Right atrium auricular region (tissue), 2 donors: ENCODE results near the gene ROPN1L. TPM values are rescaled to one million over a fixed set of nuclear protein-coding genes. Genes with fewer than 3 reads are reported as not detected.
"Not testable (repeated sequence)": the region's sequence is repeated elsewhere in the genome, so short reads cannot be mapped to it uniquely, and the experiment has no call there.

Source experiments
- DNase-seq: peaks from one replicate; pipeline ENCODE4 v3.0.0-alpha.2; 2019; ENCODE audit warnings: low spot score
- H3K27ac ChIP-seq, 2 donors: fragments of 200-600 bp; sonication (generic); 1 replicate in 1 of 2; 2 replicates in 1 of 2; pipeline ENCODE4 v1.5.1; 2016 to 2019
- H3K27me3 ChIP-seq, 2 donors: fragments of 200-600 bp; sonication (generic); one replicate each; pipeline versions ENCODE4 v1.5.1 to v1.6.0; 2017 to 2019
- H3K36me3 ChIP-seq: fragments of 200-600 bp; sonication (generic); one replicate; pipeline ENCODE4 v1.5.1; 2016
- H3K4me1 ChIP-seq, 2 donors: fragments of 200-600 bp; sonication (generic); one replicate each; pipeline versions ENCODE4 v1.5.1 to v1.6.0; 2017 to 2019
- H3K4me3 ChIP-seq, 2 donors: fragments of 200-600 bp; sonication (generic); 1 replicate in 1 of 2; 2 replicates in 1 of 2; pipeline ENCODE4 v1.5.1; 2017 to 2019; ENCODE audit warnings: mild to moderate bottlenecking in 1 of 2, moderate library complexity in 1 of 2
- H3K9me3 ChIP-seq, 2 donors: fragments of 200-600 bp; sonication (generic); one replicate each; pipeline ENCODE4 v1.5.1; 2019
- total RNA-seq, 2 donors: library from RNA; depleted of rRNA; stranded (reverse); fragments of >200 nt; gene quantifications; one replicate each; pipeline ENCODE4 v1.1.0, GENCODE V29; 2016
- TF ChIP-seq, protein P1 (sequence below), 2 donors: fragments of 200-600 bp; sonication (generic); IDR thresholded peaks; one replicate each; pipeline ENCODE4 v1.5.1; 2019; ENCODE audit warnings: antibody characterized with exemption in 2 of 2

ROPN1L gene
- 1 to 10 TPM in 1 of 2 donors, not detected in 1; 2.2 TPM for total RNA-seq

DNA sequence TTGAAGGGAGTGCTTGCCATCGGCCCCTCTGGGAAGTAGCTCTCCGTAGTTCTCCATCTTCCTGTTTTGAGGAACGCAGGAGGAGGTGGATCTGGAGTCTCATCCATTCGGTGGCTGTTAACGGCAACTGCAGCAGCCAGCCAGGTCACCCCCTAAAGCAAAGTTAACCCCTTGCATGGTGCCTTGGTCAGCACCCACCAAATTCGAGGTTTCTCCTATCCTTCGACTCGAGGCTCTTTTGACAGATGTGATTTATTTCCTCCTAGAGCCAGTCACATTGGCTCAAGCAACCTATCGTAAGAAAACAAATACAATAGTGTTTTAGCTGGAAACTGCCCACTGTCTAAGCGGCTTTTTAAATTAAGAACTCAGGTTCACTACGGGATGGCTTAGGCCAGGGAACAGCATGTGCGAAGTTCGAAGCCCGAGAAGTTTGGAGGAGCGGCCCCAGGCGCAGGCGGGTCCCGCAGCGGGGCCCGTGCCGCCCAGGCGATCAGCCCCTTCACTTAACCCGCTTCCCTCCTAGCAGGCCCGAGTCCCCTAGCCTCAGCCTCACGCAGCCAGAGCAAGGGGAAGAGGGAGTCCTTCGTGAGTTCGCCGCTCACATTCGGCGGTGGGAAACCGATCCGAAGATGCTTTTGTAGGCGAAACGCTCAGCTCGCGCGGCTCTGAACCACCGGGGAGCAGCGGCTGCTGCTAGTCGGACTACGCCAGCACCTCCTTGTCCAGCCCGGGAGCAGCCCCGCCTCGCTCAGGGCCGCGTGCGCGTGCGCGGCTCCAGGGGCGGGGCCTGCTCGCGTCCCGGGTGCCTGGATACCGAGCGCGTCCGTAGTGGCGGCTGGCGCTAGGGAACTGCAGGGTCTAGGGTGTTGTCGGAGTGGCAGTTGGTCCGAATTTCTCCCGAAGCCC is at the start of gene ROPN1L:
ROPN1L (plus strand) TSS at position 797 of the 909 bp plus-strand sequence. CDS start 289 bp downstream, outside the sequence.
- TF ChIP-seq, protein P1, sequence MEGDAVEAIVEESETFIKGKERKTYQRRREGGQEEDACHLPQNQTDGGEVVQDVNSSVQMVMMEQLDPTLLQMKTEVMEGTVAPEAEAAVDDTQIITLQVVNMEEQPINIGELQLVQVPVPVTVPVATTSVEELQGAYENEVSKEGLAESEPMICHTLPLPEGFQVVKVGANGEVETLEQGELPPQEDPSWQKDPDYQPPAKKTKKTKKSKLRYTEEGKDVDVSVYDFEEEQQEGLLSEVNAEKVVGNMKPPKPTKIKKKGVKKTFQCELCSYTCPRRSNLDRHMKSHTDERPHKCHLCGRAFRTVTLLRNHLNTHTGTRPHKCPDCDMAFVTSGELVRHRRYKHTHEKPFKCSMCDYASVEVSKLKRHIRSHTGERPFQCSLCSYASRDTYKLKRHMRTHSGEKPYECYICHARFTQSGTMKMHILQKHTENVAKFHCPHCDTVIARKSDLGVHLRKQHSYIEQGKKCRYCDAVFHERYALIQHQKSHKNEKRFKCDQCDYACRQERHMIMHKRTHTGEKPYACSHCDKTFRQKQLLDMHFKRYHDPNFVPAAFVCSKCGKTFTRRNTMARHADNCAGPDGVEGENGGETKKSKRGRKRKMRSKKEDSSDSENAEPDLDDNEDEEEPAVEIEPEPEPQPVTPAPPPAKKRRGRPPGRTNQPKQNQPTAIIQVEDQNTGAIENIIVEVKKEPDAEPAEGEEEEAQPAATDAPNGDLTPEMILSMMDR (IDR thresholded peaks at IDR 0.05), result no peak
- Histone ChIP-seq H3K27me3 (no peaks in the 10 kb centered on the region), H3K4me1 (peaks cover 0 to 18% of the 10 kb centered on the region in 2 donors), H3K27ac (peak within 1 kb of the TSS; percentile 60 to 75), H3K36me3 (no peaks in the 10 kb centered on the region), H3K4me3 (peak within 1 kb of the TSS; percentile 50 to 66), H3K9me3 (no peaks in the 10 kb centered on the region)
- peak; percentile 80 for DNase-seq

DNA sequence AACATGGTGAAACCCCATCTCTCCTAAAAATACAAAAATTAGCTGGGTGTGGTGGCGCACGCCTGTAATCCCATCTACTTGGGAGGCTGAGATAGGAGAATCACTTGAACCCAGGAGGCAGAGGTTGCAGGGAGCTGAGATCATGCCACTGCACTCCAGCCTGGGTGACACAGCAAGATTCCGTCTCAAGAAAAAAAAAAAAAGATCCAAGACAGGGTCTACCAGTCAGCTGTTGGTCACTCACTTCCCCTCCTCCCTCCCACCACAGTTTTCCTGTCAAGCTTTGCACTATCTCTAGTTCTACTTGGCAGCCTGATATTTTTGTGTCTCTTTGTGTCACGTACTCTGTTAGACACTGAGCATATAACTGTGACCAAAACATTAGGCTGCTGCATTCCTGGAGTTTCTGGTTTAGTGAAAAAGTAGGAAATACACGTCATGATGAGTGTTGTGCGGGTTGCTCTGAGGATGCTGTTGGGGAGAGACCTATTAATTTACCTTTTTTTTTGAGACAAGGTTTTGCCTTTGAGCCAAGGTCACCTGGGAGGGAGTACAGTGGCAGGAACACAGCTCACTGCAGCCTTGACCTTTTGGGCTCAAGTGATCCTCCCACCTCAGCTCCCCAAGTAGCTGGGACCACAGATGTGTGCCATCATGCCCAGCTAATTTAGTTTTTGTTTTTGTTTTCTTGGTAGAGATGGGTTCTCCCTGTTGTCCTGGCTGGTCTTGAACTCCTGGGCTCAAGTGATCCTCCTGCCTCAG is 48.9 kb upstream of the ROPN1L start:
- DNase-seq, H3K4me3 ChIP-seq, H3K27me3 ChIP-seq, H3K9me3 ChIP-seq, H3K4me1 ChIP-seq: not testable (repeated sequence)
- peak overlapping the region; percentile 44 to 52 for H3K27ac ChIP-seq
- peaks cover 68% of the 10 kb centered on the region for H3K36me3 ChIP-seq

DNA sequence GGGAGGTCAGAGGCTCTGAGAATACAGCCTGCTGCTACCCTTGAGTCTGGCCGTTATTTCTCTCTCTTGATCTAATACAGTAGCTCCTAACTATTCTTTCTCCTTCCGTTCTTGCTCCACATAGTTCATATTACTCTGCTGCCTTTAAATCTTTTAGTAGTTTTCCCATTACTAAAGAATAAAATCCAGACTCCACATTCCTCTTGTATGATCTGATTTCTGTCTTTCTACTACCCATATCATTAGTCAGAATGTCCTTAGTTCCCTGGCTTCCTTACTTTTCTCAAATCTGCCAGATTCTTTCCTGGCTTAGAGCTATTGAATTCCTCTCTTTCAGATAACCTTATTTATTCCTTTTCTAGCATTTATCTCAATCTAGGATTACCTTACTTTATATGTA is 48.2 kb upstream of the ROPN1L start:
- peaks cover 70% of the 10 kb centered on the region for H3K36me3 ChIP-seq
- TF ChIP-seq, protein P1 (IDR thresholded peaks at IDR 0.05), result no peak

DNA sequence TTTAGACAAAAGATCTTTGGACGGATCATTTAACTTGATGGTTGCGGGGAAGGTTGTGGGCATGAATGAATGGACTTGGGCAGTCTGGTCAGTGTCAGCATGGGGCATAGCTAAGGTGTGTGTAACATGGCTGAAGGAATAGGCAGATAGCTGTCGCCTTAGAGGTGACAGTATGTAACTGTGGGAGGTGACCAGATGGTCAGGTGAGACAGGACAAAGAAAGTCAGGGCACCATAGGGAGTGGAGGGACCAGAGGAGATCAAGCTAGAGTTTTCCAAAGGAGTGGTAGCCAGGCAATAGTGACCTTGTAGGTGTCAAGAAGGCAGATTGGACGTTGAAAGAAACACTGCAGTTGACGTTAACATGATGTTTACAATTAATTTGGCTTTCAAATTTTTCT is 45.1 kb upstream of the ROPN1L start:
- Histone ChIP-seq H3K9me3 (no peaks in the 10 kb centered on the region), H3K36me3 (peaks cover 56% of the 10 kb centered on the region), H3K4me3 (no peak overlapping the region), H3K27ac (no peak overlapping the region), H3K27me3 (no peaks in the 10 kb centered on the region), H3K4me1 (peaks cover 0 to 20% of the 10 kb centered on the region in 2 donors)
- TF ChIP-seq, protein P1 (IDR thresholded peaks at IDR 0.05), result no peak
- DNase-seq, result no peak

More for the DNA sequence above, 48.2 kb upstream of the ROPN1L start:
- no peak for DNase-seq
- no peaks in the 10 kb centered on the region for H3K27me3 ChIP-seq
- peak overlapping the region; percentile 44 to 52 for H3K27ac ChIP-seq
- H3K4me1 ChIP-seq, result no peaks in the 10 kb centered on the region
- no peak overlapping the region for H3K4me3 ChIP-seq
- no peaks in the 10 kb centered on the region for H3K9me3 ChIP-seq

DNA sequence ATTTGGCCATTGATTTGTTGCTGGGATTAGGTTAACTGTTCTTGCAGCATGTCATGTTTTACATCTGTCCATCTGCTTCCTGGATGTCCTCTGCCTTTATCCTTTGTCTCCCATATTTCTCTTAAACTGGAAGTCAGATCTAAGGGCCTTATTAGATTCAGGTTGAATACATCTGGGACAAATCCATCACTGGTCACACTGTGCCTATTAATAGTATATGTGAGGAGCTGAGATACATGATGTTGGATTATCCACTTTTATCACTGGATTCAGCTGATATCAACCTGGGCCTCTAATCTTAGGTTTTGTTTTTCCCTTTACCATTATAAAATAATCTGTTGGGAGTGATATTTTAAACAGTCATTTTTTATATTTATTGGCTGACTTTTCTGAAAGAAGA is 41.8 kb upstream of the ROPN1L start:
- Histone ChIP-seq H3K4me3 (no peak overlapping the region), H3K27me3 (no peaks in the 10 kb centered on the region), H3K36me3 (peaks cover 49% of the 10 kb centered on the region), H3K9me3 (no peaks in the 10 kb centered on the region), H3K27ac (peak overlapping the region; percentile 52 to 63), H3K4me1 (peaks cover 0 to 24% of the 10 kb centered on the region in 2 donors)
- TF ChIP-seq, protein P1 (IDR thresholded peaks at IDR 0.05), result no peak
- no peak for DNase-seq

DNA sequence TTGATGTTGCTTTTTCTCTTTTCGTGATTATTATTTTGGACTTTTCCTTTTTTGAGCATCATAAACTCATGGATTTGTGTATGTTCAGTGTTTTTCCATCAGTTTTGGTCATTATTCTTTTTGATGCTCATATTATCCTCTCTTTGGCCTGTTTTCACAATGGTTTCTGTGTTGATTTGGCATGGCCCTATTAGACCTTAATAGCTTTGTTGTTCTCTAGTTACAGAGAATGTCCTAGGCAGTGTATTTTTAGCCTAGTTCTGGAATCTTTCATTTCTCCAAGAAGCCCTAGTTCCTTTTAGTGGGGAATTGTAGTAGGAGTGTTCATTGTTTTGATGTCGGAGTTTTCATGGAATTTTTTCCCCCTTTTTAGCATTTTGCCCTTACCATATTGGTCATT is 41.3 kb upstream of the ROPN1L start:
- no peak for DNase-seq
- peaks cover 0 to 24% of the 10 kb centered on the region in 2 donors for H3K4me1 ChIP-seq
- no peaks in the 10 kb centered on the region for H3K27me3 ChIP-seq
- H3K27ac ChIP-seq, result peak overlapping the region; percentile 52 to 63
- H3K4me3 ChIP-seq, result no peak overlapping the region
- H3K36me3 ChIP-seq, result peaks cover 49% of the 10 kb centered on the region
- TF ChIP-seq, protein P1 (IDR thresholded peaks at IDR 0.05), result no peak
- no peaks in the 10 kb centered on the region for H3K9me3 ChIP-seq
